Liver (tissue), 9 donors: ENCODE results near the gene SKIL. TPM values are rescaled to one million over a fixed set of nuclear protein-coding genes. Genes with fewer than 3 reads are reported as not detected.

Experiments
- DNase-seq: peaks from one replicate; pipeline ENCODE4 v3.0.0-alpha.2; 2017; ENCODE audit warnings: low spot score
- H3K27ac ChIP-seq, 2 donors: one replicate each; pipeline ENCODE4 v1.7.0; 2013; ENCODE audit warnings: inconsistent platforms in 2 of 2, low read length in 2 of 2, control low read depth in 1 of 2, low read depth in 1 of 2, mild to moderate bottlenecking in 1 of 2
- H3K27me3 ChIP-seq, 4 donors: one replicate each; pipeline versions ENCODE4 v1.6.1 to v1.7.0; 2013; ENCODE audit warnings: low read length in 3 of 4, inconsistent platforms in 1 of 4, mild to moderate bottlenecking in 1 of 4, moderate library complexity in 1 of 4; ENCODE audit not compliant: control insufficient read depth in 4 of 4, insufficient read depth in 4 of 4
- H3K36me3 ChIP-seq, 4 donors: one replicate each; pipeline versions ENCODE4 v1.6.1 to v1.7.0; 2013; ENCODE audit warnings: low read length in 3 of 4, mild to moderate bottlenecking in 3 of 4, low read depth in 1 of 4, moderate library complexity in 1 of 4; ENCODE audit not compliant: control insufficient read depth in 4 of 4, insufficient read depth in 3 of 4
- H3K4me1 ChIP-seq, 4 donors: one replicate each; pipeline versions ENCODE4 v1.6.1 to v1.7.0; 2013; ENCODE audit warnings: low read length in 3 of 4, mild to moderate bottlenecking in 3 of 4, moderate library complexity in 1 of 4; ENCODE audit not compliant: control insufficient read depth in 4 of 4, insufficient read depth in 4 of 4
- H3K4me3 ChIP-seq, 3 donors: one replicate each; pipeline versions ENCODE4 v1.6.1 to v1.7.0; 2013; ENCODE audit warnings: low read length in 3 of 3, control low read depth in 1 of 3, low read depth in 1 of 3, mild to moderate bottlenecking in 1 of 3
- H3K9ac ChIP-seq, 2 donors: one replicate each; pipeline ENCODE4 v1.7.0; 2013; ENCODE audit warnings: low read length in 2 of 2, mild to moderate bottlenecking in 2 of 2, moderate library complexity in 2 of 2, control low read depth in 1 of 2, low read depth in 1 of 2
- H3K9me3 ChIP-seq, 4 donors: one replicate each; pipeline versions ENCODE4 v1.6.1 to v1.7.0; 2013; ENCODE audit warnings: low read length in 3 of 4; ENCODE audit not compliant: control insufficient read depth in 4 of 4
- ATF3 ChIP-seq: IDR thresholded peaks from 2 replicates; pipeline ENCODE4 v1.6.1; 2016; ENCODE audit warnings: antibody characterized with exemption
- CTCF ChIP-seq: fragments of 150-350 bp; IDR thresholded peaks from 2 replicates; pipeline ENCODE4 v1.5.1; 2017; ENCODE audit warnings: improper control_type of control experiment, low read depth, low read length; ENCODE audit not compliant: missing input control
- FOXA1 ChIP-seq: IDR thresholded peaks from 2 replicates; pipeline ENCODE4 v1.6.1; 2016; ENCODE audit warnings: antibody characterized with exemption
- FOXA2 ChIP-seq: IDR thresholded peaks from 2 replicates; pipeline ENCODE4 v1.6.1; 2016; ENCODE audit warnings: antibody characterized with exemption
- HNF4A ChIP-seq, 2 donors: conservative IDR thresholded peaks; 2 replicates each; pipeline ENCODE4 v1.6.1; 2016; ENCODE audit warnings: antibody characterized with exemption in 2 of 2, mild to moderate bottlenecking in 2 of 2
- JUND ChIP-seq, 2 donors: IDR thresholded peaks; 2 replicates each; pipeline ENCODE4 v1.6.1; 2016; ENCODE audit warnings: antibody characterized with exemption in 2 of 2
- MAX ChIP-seq: IDR thresholded peaks from 2 replicates; pipeline ENCODE4 v1.6.1; 2016; ENCODE audit warnings: antibody characterized with exemption
- NR2F2 ChIP-seq: IDR thresholded peaks from 2 replicates; pipeline ENCODE4 v1.6.1; 2016; ENCODE audit warnings: antibody characterized with exemption
- REST ChIP-seq: IDR thresholded peaks from 2 replicates; pipeline ENCODE4 v1.6.1; 2016; ENCODE audit warnings: antibody characterized with exemption, mild to moderate bottlenecking
- SP1 ChIP-seq: IDR thresholded peaks from 2 replicates; pipeline ENCODE4 v1.6.1; 2018; ENCODE audit warnings: antibody characterized with exemption, mild to moderate bottlenecking
- TAF1 ChIP-seq: conservative IDR thresholded peaks from 2 replicates; pipeline ENCODE4 v1.6.1; 2016; ENCODE audit warnings: antibody characterized with exemption, mild to moderate bottlenecking
- YY1 ChIP-seq: IDR thresholded peaks from 2 replicates; pipeline ENCODE4 v1.6.1; 2016; ENCODE audit warnings: antibody characterized with exemption, mild to moderate bottlenecking
- WGBS: extraction: QIAGEN DNeasy Blood & Tissue Kit; methylation state at CpG from one replicate; pipeline ENCODE4 v1.1.7; 2013; 5-methylcytosine and 5-hydroxymethylcytosine counted together
- polyA plus RNA-seq, 2 donors: library from polyadenylated mRNA; stranded (reverse) in 1 of 2; unstranded in 1 of 2; fragments of 200-250 nt in 1 of 2; fragments of >200 nt in 1 of 2; fragmentation: Nextera tagmentation in 1 of 2; extraction: Ambion mirVana in 1 of 2; gene quantifications; one replicate each; pipeline versions ENCODE4 v1.2.1 to v1.2.3, GENCODE V29; 2013 to 2015
- total RNA-seq, 2 donors: library from RNA; depleted of rRNA; stranded (reverse); fragments of >200 nt; gene quantifications; one replicate each; pipeline ENCODE4 v1.2.3, GENCODE V29; 2014
- donor health status: healthy.
- donor health status: healthy.
- donor health status: healthy.
- donor health status: healthy.
- donor health status: healthy.

Gene SKIL
- total and polyA plus RNA-seq, 4 donors = 2.5 to 43.2 (median 14.2) TPM

GRCh38 chr3:170391108-170391507, 33.6 kb downstream of the SKIL start:
- Histone ChIP-seq H3K4me1 (no peaks in the 10 kb centered on the region), H3K36me3 (peaks cover 3 to 44% (median 27%) of the 10 kb centered on the region in 4 donors), H3K9me3 (no peaks in the 10 kb centered on the region), H3K9ac (no peak overlapping the region), H3K27me3 (no peaks in the 10 kb centered on the region), H3K27ac (no peak overlapping the region), H3K4me3 (no peak overlapping the region)
- TF ChIP-seq TAF1 = no peak
- no peak for DNase-seq
- WGBS = 96% methylated on average over 4 of the region's 4 CpGs

- no peak overlapping the region for H3K4me3 ChIP-seq
- DNase-seq = no peak
- 90% methylated on average over 6 of the region's 6 CpGs for WGBS
- H3K27me3 ChIP-seq = no peaks in the 10 kb centered on the region
- peaks cover 0 to 4% (median 4%) of the 10 kb centered on the region in 4 donors for H3K36me3 ChIP-seq
- TF ChIP-seq YY1 (no peak), SP1 (no peak), HNF4A (conservative IDR thresholded peaks at IDR 0.05) (no peak), CTCF (no peak), JUND (IDR thresholded peaks at IDR 0.05) (no peak), MAX (no peak), FOXA2 (no peak), FOXA1 (no peak), REST (no peak)
- no peak overlapping the region for H3K27ac ChIP-seq
- no peaks in the 10 kb centered on the region for H3K4me1 ChIP-seq
- no peaks in the 10 kb centered on the region for H3K9me3 ChIP-seq
- H3K9ac ChIP-seq = no peak overlapping the region
These were observed 40.2 kb downstream of the SKIL start for GRCh38 chr3:170397685-170398084.

GRCh38 chr3:170405101-170405500, 47.6 kb downstream of the SKIL start:
- Histone ChIP-seq H3K4me1 (no peaks in the 10 kb centered on the region), H3K27me3 (no peaks in the 10 kb centered on the region), H3K4me3 (no peak overlapping the region), H3K9ac (no peak overlapping the region), H3K27ac (no peak overlapping the region), H3K9me3 (no peaks in the 10 kb centered on the region), H3K36me3 (no peaks in the 10 kb centered on the region)
- no peak for TF ChIP-seq MAX
- TF ChIP-seq FOXA2 = no peak
- TF ChIP-seq YY1 = no peak
- TF ChIP-seq ATF3 = no peak
- TF ChIP-seq NR2F2 = no peak
- TF ChIP-seq REST = no peak
- DNase-seq = no peak
